K562 (cell line): ENCODE measurements around the gene PFKL. TPM values are rescaled to one million over a fixed set of nuclear protein-coding genes. Genes with fewer than 3 reads are reported as not detected.

Experiments used
- ADNP ChIP-seq: fragments of 200-800 bp; sonication (Bioruptor generic); IDR thresholded peaks from 2 replicates; pipeline ENCODE4 v1.6.1; 2016; ENCODE audit warnings: missing genetic modification characterization, missing compliant biosample characterization
- C11orf30 ChIP-seq: fragments of 450-650 bp; IDR thresholded peaks from 2 replicates; pipeline ENCODE4 v1.6.1; 2016; ENCODE audit warnings: low read depth, mild to moderate bottlenecking
- CBX3 ChIP-seq, 2 experiments: IDR thresholded peaks; 1 replicate in 1 of 2; 2 replicates in 1 of 2; pipeline ENCODE4 v1.6.1; 2012; ENCODE audit warnings: inconsistent platforms in 2 of 2, low read length in 2 of 2, borderline replicate concordance in 1 of 2, control low read depth in 1 of 2
- CBX8 ChIP-seq: fragments of 200-600 bp; sonication (generic); IDR thresholded peaks from 2 replicates; pipeline ENCODE4 v1.6.1; 2012; ENCODE audit warnings: borderline replicate concordance, mixed run types, low read depth, mild to moderate bottlenecking, moderate library complexity, mixed read lengths, low read length, control low read depth, inconsistent platforms; ENCODE audit not compliant: poor library complexity, severe bottlenecking; ENCODE audit errors: extremely low read depth
- ETV6 ChIP-seq, 3 experiments: fragments of 150-350 bp in 1 of 3; sonication (generic) in 1 of 3; formaldehyde crosslinking in 1 of 3; IDR thresholded peaks; 2 replicates each; pipeline versions ENCODE4 v1.6.1 to v1.8.0; 2014 to 2022; ENCODE audit warnings: borderline replicate concordance in 2 of 3, low read depth in 2 of 3, antibody characterized with exemption in 1 of 3, low read length in 1 of 3, mild to moderate bottlenecking in 1 of 3, missing genetic modification reagents in 1 of 3
- GABPB1 ChIP-seq: sonication (generic); formaldehyde crosslinking; IDR thresholded peaks from 2 replicates; pipeline ENCODE4 v1.8.0; 2022; ENCODE audit warnings: mild to moderate bottlenecking, missing genetic modification reagents
- HDAC3 ChIP-seq: fragments of 450-650 bp; IDR thresholded peaks from 2 replicates; pipeline ENCODE4 v1.6.1; 2018; ENCODE audit warnings: borderline replicate concordance, mild to moderate bottlenecking, moderate library complexity; ENCODE audit not compliant: partially characterized antibody
- ID3 ChIP-seq, 2 experiments: fragments of 250-450 bp in 1 of 2; fragments of 450-650 bp in 1 of 2; sonication (Bioruptor Pico) in 1 of 2; IDR thresholded peaks; 2 replicates each; pipeline versions ENCODE4 v1.6.1 to v1.8.0; 2016 to 2021; ENCODE audit warnings: mild to moderate bottlenecking in 2 of 2, moderate library complexity in 2 of 2, missing compliant biosample characterization in 1 of 2, missing genetic modification characterization in 1 of 2
- NCOA1 ChIP-seq: fragments of 450-650 bp; IDR thresholded peaks from 2 replicates; pipeline ENCODE4 v1.6.1; 2016; ENCODE audit warnings: low read depth
- NCOA6 ChIP-seq: fragments of 450-650 bp; IDR thresholded peaks from 2 replicates; pipeline ENCODE4 v1.6.1; 2017; ENCODE audit warnings: mild to moderate bottlenecking
- PCBP2 ChIP-seq: fragments of 200-400 bp; formaldehyde crosslinking; IDR thresholded peaks from 2 replicates; pipeline ENCODE4 v1.6.1; 2018; ENCODE audit warnings: low read length, low read depth, mild to moderate bottlenecking, moderate library complexity; ENCODE audit not compliant: poor library complexity, severe bottlenecking
- PHB ChIP-seq: fragments of 250-450 bp; sonication (Bioruptor Pico); IDR thresholded peaks from 2 replicates; pipeline ENCODE4 v1.5.0; 2021
- RAD21 ChIP-seq, 2 experiments: fragments of 250-450 bp in 1 of 2; fragments of 450-650 bp in 1 of 2; sonication (Bioruptor Pico) in 1 of 2; formaldehyde crosslinking in 1 of 2; IDR thresholded peaks in 1 of 2; conservative IDR thresholded peaks in 1 of 2; 2 replicates each; pipeline versions ENCODE4 v1.4.0 to v1.8.0; 2020 to 2022; ENCODE audit warnings: mild to moderate bottlenecking in 2 of 2, moderate library complexity in 1 of 2
- RB1 ChIP-seq: fragments of 450-650 bp; IDR thresholded peaks from 2 replicates; pipeline ENCODE4 v1.6.1; 2017; ENCODE audit warnings: low read depth, mild to moderate bottlenecking
- SP1 ChIP-seq: sonication (generic); formaldehyde crosslinking; IDR thresholded peaks from 2 replicates; pipeline ENCODE4 v1.8.1; 2022; ENCODE audit warnings: mild to moderate bottlenecking, missing genetic modification reagents
- SREBF1 ChIP-seq: fragments of 150-350 bp; IDR thresholded peaks from 2 replicates; pipeline ENCODE4 v1.6.1; 2014; ENCODE audit warnings: antibody characterized with exemption, low read depth, low read length, borderline replicate concordance
- STAG1 ChIP-seq: sonication (generic); formaldehyde crosslinking; IDR thresholded peaks from 2 replicates; pipeline ENCODE4 v1.5.0; 2020; ENCODE audit warnings: missing genetic modification reagents, borderline replicate concordance
- TAF7 ChIP-seq: fragments of 450-650 bp; IDR thresholded peaks from 2 replicates; pipeline ENCODE4 v1.6.1; 2016; ENCODE audit warnings: missing genetic modification characterization, missing compliant biosample characterization
- TAF9B ChIP-seq: fragments of 450-650 bp; IDR thresholded peaks from 2 replicates; pipeline ENCODE4 v1.6.1; 2018; ENCODE audit warnings: mild to moderate bottlenecking; ENCODE audit not compliant: partially characterized antibody
- ZNF165 ChIP-seq: fragments of 250-450 bp; sonication (Bioruptor Pico); IDR thresholded peaks from 2 replicates; pipeline ENCODE4 v1.4.0; 2020; ENCODE audit warnings: borderline replicate concordance
- ZNF24 ChIP-seq: fragments of 450-650 bp; IDR thresholded peaks from 2 replicates; pipeline ENCODE4 v1.6.1; 2016
- ZNF316 ChIP-seq: fragments of 450-650 bp; IDR thresholded peaks from 2 replicates; pipeline ENCODE4 v1.6.1; 2016
- ZNF75A ChIP-seq: fragments of 450-650 bp; formaldehyde crosslinking; IDR thresholded peaks from 2 replicates; pipeline ENCODE4 v1.4.0; 2020; ENCODE audit warnings: mild to moderate bottlenecking
- ZNF764 ChIP-seq: fragments of 250-450 bp; sonication (Bioruptor Pico); IDR thresholded peaks from 2 replicates; pipeline ENCODE4 v1.4.0; 2020; ENCODE audit warnings: low read depth, mild to moderate bottlenecking, moderate library complexity
- ZNF780A ChIP-seq: fragments of 250-450 bp; sonication (Bioruptor Pico); IDR thresholded peaks from 2 replicates; pipeline ENCODE4 v1.5.0; 2021; ENCODE audit warnings: mild to moderate bottlenecking
- polyA plus RNA-seq, 8 experiments: library from polyadenylated mRNA; depleted of rRNA in 4 of 8; stranded (reverse) in 5 of 8; unstranded in 3 of 8; fragments of >200 nt; fragmentation: Nextera tagmentation in 2 of 8; fragmentation: Illumina TruSeq in 1 of 8; extraction: Ambion mirVana in 2 of 8; extraction: Trizol in 1 of 8; gene quantifications; 2 replicates each; pipeline versions ENCODE4 v1.2.1 to v1.2.3, GENCODE V29; 2011 to 2014; ENCODE audit warnings: inconsistent platforms in 1 of 8, missing spikeins in 1 of 8
- total RNA-seq, 7 experiments: library from RNA; depleted of rRNA in 6 of 7; stranded (reverse); fragments of >200 nt in 6 of 7; fragmentation: Illumina TruSeq in 2 of 7; extraction: Trizol in 2 of 7; gene quantifications; 2 replicates each; pipeline versions ENCODE4 v1.2.1 to v1.2.3, GENCODE V29; 2011 to 2021; ENCODE audit warnings: low replicate concordance in 1 of 7

PFKL gene
- total and polyA plus RNA-seq, 9 of the 15 experiments (the other 6 are each of a cell fraction or from before 2014, with no cell fraction given), result 1.1 to 124 (median 45.6) TPM

- no peak for TF ChIP-seq ZNF316
- peak; percentile 41; the same call in 1 of the 2 replicates for TF ChIP-seq RB1
- TF ChIP-seq ID3 (CRISPR knock-in tag; IDR thresholded peaks at IDR 0.05), result no peak
- 0 out of 2 replicates have a peak, but pooled peaks have one; percentile 45 for TF ChIP-seq ID3 (tag; IDR thresholded peaks at IDR 0.05)
- TF ChIP-seq TAF9B, result no peak
- TF ChIP-seq C11orf30, result no peak
- no peak for TF ChIP-seq ADNP (tag)
- TF ChIP-seq ZNF24, result peak; percentile 75; the same call in 1 of the 2 replicates
- TF ChIP-seq ZNF780A (CRISPR knock-in tag), result no peak
- TF ChIP-seq CBX3 (IDR thresholded peaks at IDR 0.05; ENCODE audit: borderline replicate concordance in 1 of 2, low read length in 2 of 2), result no peak
- TF ChIP-seq GABPB1 (CRISPR knock-in tag), result 0 out of 2 replicates have a peak, but pooled peaks have one; percentile 33
- TF ChIP-seq ETV6 (IDR thresholded peaks at IDR 0.05; ENCODE audit: borderline replicate concordance in 1 of 2, low read depth in 2 of 2, low read length in 1 of 2), result no peak
- TF ChIP-seq ETV6 (CRISPR knock-in tag; IDR thresholded peaks at IDR 0.05; ENCODE audit: borderline replicate concordance), result no peak
- no peak for TF ChIP-seq PHB (CRISPR knock-in tag)
- TF ChIP-seq ZNF75A, result peak; percentile 42; the same call in 1 of the 2 replicates
- peak; percentile 63; the same call in 1 of the 2 replicates for TF ChIP-seq STAG1 (CRISPR knock-in tag)
- TF ChIP-seq TAF7 (tag), result no peak
- no peak for TF ChIP-seq NCOA1
- TF ChIP-seq PCBP2, result no peak
- TF ChIP-seq HDAC3, result no peak
- no peak for TF ChIP-seq NCOA6
- peak; percentile 97 to 99 for TF ChIP-seq RAD21 (CRISPR knock-in tag; conservative IDR thresholded peaks at IDR 0.05 in 1 of 2, IDR thresholded peaks at IDR 0.05 in 1 of 2)
- no peak for TF ChIP-seq CBX8
- 0 out of 2 replicates have a peak, but pooled peaks have one; percentile 24 for TF ChIP-seq ZNF165 (CRISPR knock-in tag)
- no peak for TF ChIP-seq ZNF764
- 0 out of 2 replicates have a peak, but pooled peaks have one; percentile 46 for TF ChIP-seq SP1 (CRISPR knock-in tag)
- TF ChIP-seq SREBF1, result no peak
- TF ChIP-seq, all 486 proteins: peak for 36
These were observed 32.2 kb upstream of the PFKL start (continued) for GRCh38 chr21:44267655-44268142.
